ENCODE data around the gene TMEM221.

Gene TMEM221

DNA sequence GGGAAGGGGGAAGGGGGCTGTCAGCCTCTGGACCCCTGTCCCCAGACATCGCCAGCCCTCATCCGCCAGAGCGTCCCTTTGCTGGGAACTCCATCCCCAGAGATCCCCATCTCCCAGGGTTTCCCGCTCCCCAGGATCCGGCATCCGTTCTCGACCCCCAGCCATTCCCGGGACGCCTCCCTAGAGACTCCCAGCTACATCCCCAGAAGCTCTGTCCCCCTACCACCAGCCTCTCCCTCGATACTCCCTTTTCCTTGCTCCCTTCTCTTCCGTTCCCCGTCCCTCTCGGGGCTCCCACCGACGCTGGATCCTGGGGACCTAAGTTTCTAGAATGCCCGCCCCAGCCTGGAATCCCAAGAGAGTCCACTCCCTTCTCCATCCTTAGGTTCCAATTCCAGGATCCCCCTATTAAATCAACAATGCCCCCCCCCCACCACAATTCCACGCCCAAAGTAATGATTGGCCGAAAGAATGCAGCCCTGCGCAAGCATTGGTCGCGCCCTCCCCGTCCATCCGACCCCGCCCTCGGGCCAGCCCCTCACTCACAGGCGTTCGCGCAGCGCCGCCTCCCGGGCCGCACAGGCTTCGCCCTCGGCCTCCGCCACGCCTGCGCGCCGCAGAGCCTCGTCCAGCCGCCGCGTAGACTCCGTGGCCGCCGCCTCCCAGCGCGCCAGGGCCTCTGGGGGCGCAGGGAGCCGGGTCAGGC, 57.6 kb downstream of the TMEM221 start:
- TF ChIP-seq, protein P1, sequence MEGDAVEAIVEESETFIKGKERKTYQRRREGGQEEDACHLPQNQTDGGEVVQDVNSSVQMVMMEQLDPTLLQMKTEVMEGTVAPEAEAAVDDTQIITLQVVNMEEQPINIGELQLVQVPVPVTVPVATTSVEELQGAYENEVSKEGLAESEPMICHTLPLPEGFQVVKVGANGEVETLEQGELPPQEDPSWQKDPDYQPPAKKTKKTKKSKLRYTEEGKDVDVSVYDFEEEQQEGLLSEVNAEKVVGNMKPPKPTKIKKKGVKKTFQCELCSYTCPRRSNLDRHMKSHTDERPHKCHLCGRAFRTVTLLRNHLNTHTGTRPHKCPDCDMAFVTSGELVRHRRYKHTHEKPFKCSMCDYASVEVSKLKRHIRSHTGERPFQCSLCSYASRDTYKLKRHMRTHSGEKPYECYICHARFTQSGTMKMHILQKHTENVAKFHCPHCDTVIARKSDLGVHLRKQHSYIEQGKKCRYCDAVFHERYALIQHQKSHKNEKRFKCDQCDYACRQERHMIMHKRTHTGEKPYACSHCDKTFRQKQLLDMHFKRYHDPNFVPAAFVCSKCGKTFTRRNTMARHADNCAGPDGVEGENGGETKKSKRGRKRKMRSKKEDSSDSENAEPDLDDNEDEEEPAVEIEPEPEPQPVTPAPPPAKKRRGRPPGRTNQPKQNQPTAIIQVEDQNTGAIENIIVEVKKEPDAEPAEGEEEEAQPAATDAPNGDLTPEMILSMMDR (conservative IDR thresholded peaks at IDR 0.05; ENCODE audit: low read length): peak; percentile 66
- no peak for TF ChIP-seq EZH2phosphoT487 (IDR thresholded peaks at IDR 0.05; ENCODE audit: borderline replicate concordance)
- H3K79me2 ChIP-seq (ENCODE audit: insufficient read depth, low read length): no peaks in the 10 kb centered on the region
- H3K4me3 ChIP-seq (ENCODE audit: low read length, poor library complexity, severe bottlenecking): peak overlapping the region; percentile 71
- no peaks in the 10 kb centered on the region for H3F3A ChIP-seq (ENCODE audit: low read depth)
- H4K20me1 ChIP-seq (ENCODE audit: insufficient read depth, low read length, poor library complexity, severe bottlenecking): no peaks in the 10 kb centered on the region
- no peaks in the 10 kb centered on the region for H3K36me3 ChIP-seq (ENCODE audit: insufficient read depth, low read length)
- H3K9me2 ChIP-seq (replicated peaks; ENCODE audit: low read depth, low read length): no peaks in the 10 kb centered on the region
- H3K9ac ChIP-seq (ENCODE audit: low read depth, low read length, poor library complexity, severe bottlenecking): peak overlapping the region; percentile 68
- H3K4me1 ChIP-seq (ENCODE audit: insufficient read depth, low read length, poor library complexity, severe bottlenecking): peaks cover 11% of the 10 kb centered on the region
- peak overlapping the region; percentile 95 for H3K4me2 ChIP-seq (ENCODE audit: low read depth, low read length, poor library complexity, severe bottlenecking)
- H3K9me3 ChIP-seq (ENCODE audit: insufficient read depth, low read depth, low read length): no peaks in the 10 kb centered on the region
- H3K27me3 ChIP-seq (ENCODE audit: insufficient read depth, low read length, poor library complexity, severe bottlenecking): no peaks in the 10 kb centered on the region
- H2AFZ ChIP-seq (ENCODE audit: low read length): peak overlapping the region; percentile 90

DNA sequence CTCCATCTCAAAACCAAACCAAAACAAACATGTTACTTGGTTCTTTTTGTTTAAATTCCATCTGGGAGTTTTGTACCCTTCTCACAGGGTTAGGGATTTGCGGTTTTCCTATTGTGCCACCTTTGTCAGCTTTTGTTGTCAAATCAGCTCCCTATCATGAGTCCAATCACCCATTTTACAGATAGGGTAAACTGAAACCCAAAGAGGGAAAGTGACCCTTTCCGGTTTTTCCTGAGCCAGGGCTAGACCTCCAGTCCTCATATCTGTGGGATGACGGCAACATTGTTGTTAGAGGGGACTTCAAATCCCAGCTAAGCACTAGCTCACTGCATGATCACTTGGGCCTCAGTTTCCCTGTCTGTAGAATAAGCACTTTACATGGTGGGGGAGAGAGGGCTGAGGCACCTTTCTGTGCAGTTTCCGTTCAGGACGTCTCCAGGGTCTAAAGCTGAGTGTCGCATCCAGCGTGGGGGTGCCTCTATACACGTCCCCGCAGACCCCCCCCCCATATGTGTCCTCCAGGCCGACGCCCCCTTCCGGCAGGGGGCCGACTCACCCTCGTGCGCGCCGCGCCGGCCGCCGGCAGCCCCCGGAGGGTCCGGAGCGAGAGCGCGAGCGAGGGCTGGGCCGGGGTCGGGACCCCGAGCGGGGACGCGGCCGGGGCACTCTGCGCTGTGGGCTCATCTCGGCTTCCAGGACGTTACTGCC, 58.4 kb downstream of the TMEM221 start:
- Histone ChIP-seq H3K27me3 (ENCODE audit: insufficient read depth, low read length, poor library complexity, severe bottlenecking) (no peaks in the 10 kb centered on the region), H3K36me3 (ENCODE audit: insufficient read depth, low read length) (no peaks in the 10 kb centered on the region), H3K9me2 (replicated peaks; ENCODE audit: low read depth, low read length) (no peaks in the 10 kb centered on the region), H3K9ac (ENCODE audit: low read depth, low read length, poor library complexity, severe bottlenecking) (no peak overlapping the region), H3K9me3 (ENCODE audit: insufficient read depth, low read depth, low read length) (no peaks in the 10 kb centered on the region), H2AFZ (ENCODE audit: low read length) (no peak overlapping the region; the same call in 1 of the 2 replicates), H3K4me1 (ENCODE audit: insufficient read depth, low read length, poor library complexity, severe bottlenecking) (peaks cover 6% of the 10 kb centered on the region), H4K20me1 (ENCODE audit: insufficient read depth, low read length, poor library complexity, severe bottlenecking) (no peaks in the 10 kb centered on the region), H3K4me3 (ENCODE audit: low read length, poor library complexity, severe bottlenecking) (no peak overlapping the region), H3K79me2 (ENCODE audit: insufficient read depth, low read length) (no peaks in the 10 kb centered on the region), H3K4me2 (ENCODE audit: low read depth, low read length, poor library complexity, severe bottlenecking) (peak overlapping the region; percentile 95), H3F3A (ENCODE audit: low read depth) (no peaks in the 10 kb centered on the region)
- TF ChIP-seq, protein P1 (conservative IDR thresholded peaks at IDR 0.05; ENCODE audit: low read length): no peak
- TF ChIP-seq EZH2phosphoT487 (IDR thresholded peaks at IDR 0.05; ENCODE audit: borderline replicate concordance): no peak

DNA sequence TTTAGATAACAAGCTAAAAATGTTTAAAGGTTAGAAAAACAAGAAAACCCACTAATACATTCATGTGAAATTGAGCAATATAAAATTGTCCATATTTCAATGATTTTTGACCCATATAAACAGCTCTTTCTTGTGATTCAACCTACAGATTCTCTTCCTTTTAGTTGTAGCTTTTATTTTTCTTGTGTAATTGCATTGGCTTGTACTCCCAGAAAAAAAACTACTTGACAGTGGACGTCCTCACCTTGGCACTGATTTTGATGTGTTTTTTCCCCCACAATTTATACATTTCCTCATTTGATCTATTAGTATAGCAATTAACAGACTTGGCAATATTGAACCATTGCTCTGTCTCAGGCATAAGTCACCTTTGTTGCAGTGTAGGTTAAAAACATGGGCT, 59.2 kb downstream of the TMEM221 start:
- H2AFZ ChIP-seq (ENCODE audit: low read length): no peak overlapping the region
- no peaks in the 10 kb centered on the region for H3K36me3 ChIP-seq (ENCODE audit: insufficient read depth, low read length)
- no peaks in the 10 kb centered on the region for H3F3A ChIP-seq (ENCODE audit: low read depth)
- no peaks in the 10 kb centered on the region for H4K20me1 ChIP-seq (ENCODE audit: insufficient read depth, low read length, poor library complexity, severe bottlenecking)
- H3K79me2 ChIP-seq (ENCODE audit: insufficient read depth, low read length): no peaks in the 10 kb centered on the region
- no peak overlapping the region for H3K4me2 ChIP-seq (ENCODE audit: low read depth, low read length, poor library complexity, severe bottlenecking)
- no peaks in the 10 kb centered on the region for H3K9me3 ChIP-seq (ENCODE audit: insufficient read depth, low read depth, low read length)
- no peak overlapping the region for H3K9ac ChIP-seq (ENCODE audit: low read depth, low read length, poor library complexity, severe bottlenecking)
- H3K4me3 ChIP-seq (ENCODE audit: low read length, poor library complexity, severe bottlenecking): no peak overlapping the region
- H3K4me1 ChIP-seq (ENCODE audit: insufficient read depth, low read length, poor library complexity, severe bottlenecking): peaks cover 6% of the 10 kb centered on the region
- H3K27me3 ChIP-seq (ENCODE audit: insufficient read depth, low read length, poor library complexity, severe bottlenecking): no peaks in the 10 kb centered on the region
- no peaks in the 10 kb centered on the region for H3K9me2 ChIP-seq (replicated peaks; ENCODE audit: low read depth, low read length)
- no peak for TF ChIP-seq EZH2phosphoT487 (IDR thresholded peaks at IDR 0.05; ENCODE audit: borderline replicate concordance)
- TF ChIP-seq, protein P1 (conservative IDR thresholded peaks at IDR 0.05; ENCODE audit: low read length): no peak
